LNCaP clone FGC (cell line): ENCODE results near the gene KLHL18.
"Not testable (repeated sequence)": the region's sequence is repeated elsewhere in the genome, so short reads cannot be mapped to it uniquely, and the experiment has no call there.

Experiments
- DNase-seq: peaks from one replicate; pipeline ENCODE4 v3.0.0-alpha.2; 2011; ENCODE audit warnings: low read depth
- H3K4me3 ChIP-seq: 2 replicates; pipeline ENCODE4 v1.5.1; 2011; ENCODE audit warnings: mild to moderate bottlenecking, low read depth, low read length, control low read depth
- CTCF ChIP-seq: IDR thresholded peaks from 2 replicates; pipeline ENCODE4 v1.5.1; 2012; ENCODE audit warnings: mild to moderate bottlenecking; ENCODE audit not compliant: control insufficient read depth, insufficient read depth; ENCODE audit errors: extremely low read depth

Gene KLHL18

GRCh38 chr3:47359323-47359722 lies 76.6 kb downstream of the KLHL18 start:
- TF ChIP-seq CTCF: no peak
- DNase-seq: no peak
- H3K4me3 ChIP-seq: no peak overlapping the region

GRCh38 chr3:47360110-47360517 lies 77.4 kb downstream of the KLHL18 start:
- DNase-seq, H3K4me3 ChIP-seq: not testable (repeated sequence)

GRCh38 chr3:47362701-47363100 lies 80.0 kb downstream of the KLHL18 start:
- no peak for TF ChIP-seq CTCF
- DNase-seq: no peak
- H3K4me3 ChIP-seq: no peak overlapping the region

- DNase-seq: peak; percentile 56
- H3K4me3 ChIP-seq: no peak overlapping the region
- TF ChIP-seq CTCF: no peak
These were observed 82.7 kb downstream of the KLHL18 start for GRCh38 chr3:47365213-47366153.

- no peak for TF ChIP-seq CTCF
- DNase-seq: no peak
- no peak overlapping the region for H3K4me3 ChIP-seq
These were observed 84.1 kb downstream of the KLHL18 start for GRCh38 chr3:47366833-47367232.

GRCh38 chr3:47367631-47368030 lies 84.9 kb downstream of the KLHL18 start:
- no peak for TF ChIP-seq CTCF
- no peak for DNase-seq
- H3K4me3 ChIP-seq: no peak overlapping the region

- not testable (repeated sequence) for DNase-seq, H3K4me3 ChIP-seq
These were observed 87.3 kb downstream of the KLHL18 start for GRCh38 chr3:47370020-47370419.
